NOMO-1 treated with dmso at 0.1 percent for 144 hours (cell line): ENCODE measurements around the gene DAB1.

Experiments
- DNase-seq: peaks from one replicate; lab custom pipeline; 2025; ENCODE audit not compliant: unreplicated experiment; lab: John Stamatoyannopoulos, UW

DAB1 gene

GRCh38 chr1:57418971-57419370 lies 4.9 kb downstream of the DAB1 start:
- DNase-seq, result no peak

- DNase-seq, result no peak
Observed at GRCh38 chr1:57411262-57411661, 12.6 kb downstream of the DAB1 start.

- DNase-seq, result no peak
Observed at GRCh38 chr1:57410508-57410907, 13.4 kb downstream of the DAB1 start.

GRCh38 chr1:57407928-57408327 lies 15.9 kb downstream of the DAB1 start:
- DNase-seq, result no peak

GRCh38 chr1:57406428-57406970 lies 17.4 kb downstream of the DAB1 start:
- no peak for DNase-seq

- no peak for DNase-seq
Observed at GRCh38 chr1:57404884-57405283, 19.0 kb downstream of the DAB1 start.

- no peak for DNase-seq
Observed at GRCh38 chr1:57403201-57403600, 20.7 kb downstream of the DAB1 start.

- DNase-seq, result no peak
Observed at GRCh38 chr1:57401671-57402070, 22.2 kb downstream of the DAB1 start.

- DNase-seq, result no peak
Observed at GRCh38 chr1:57400048-57400447, 23.8 kb downstream of the DAB1 start.

GRCh38 chr1:57393058-57393584 lies 30.7 kb downstream of the DAB1 start:
- no peak for DNase-seq

GRCh38 chr1:57385336-57385735 lies 38.5 kb downstream of the DAB1 start:
- no peak for DNase-seq

GRCh38 chr1:57384901-57385300 lies 39.0 kb downstream of the DAB1 start:
- DNase-seq, result no peak

- DNase-seq, result no peak
Observed at GRCh38 chr1:57384284-57384683, 39.6 kb downstream of the DAB1 start.

GRCh38 chr1:57381871-57382270 lies 42.0 kb downstream of the DAB1 start:
- no peak for DNase-seq

- no peak for DNase-seq
Observed at GRCh38 chr1:57381426-57381825, 42.4 kb downstream of the DAB1 start.

- no peak for DNase-seq
Observed at GRCh38 chr1:57380923-57381322, 42.9 kb downstream of the DAB1 start.

GRCh38 chr1:57378534-57378933 lies 45.3 kb downstream of the DAB1 start:
- no peak for DNase-seq

- no peak for DNase-seq
Observed at GRCh38 chr1:57377339-57378139, 46.3 kb downstream of the DAB1 start.

- no peak for DNase-seq
Observed at GRCh38 chr1:57376041-57376440, 47.8 kb downstream of the DAB1 start.

GRCh38 chr1:57369889-57370288 lies 54.0 kb downstream of the DAB1 start:
- no peak for DNase-seq

- DNase-seq, result no peak
Observed at GRCh38 chr1:57367945-57368344, 55.9 kb downstream of the DAB1 start.

GRCh38 chr1:57363643-57364042 lies 60.2 kb downstream of the DAB1 start:
- no peak for DNase-seq

- DNase-seq, result no peak
Observed at GRCh38 chr1:57363165-57363564, 60.7 kb downstream of the DAB1 start.
